NOMO-1 treated with dmso at 0.1 percent for 144 hours (cell line): ENCODE data around the gene AP1B1.

ENCODE experiments used
- DNase-seq: peaks from one replicate; lab custom pipeline; 2025; ENCODE audit not compliant: unreplicated experiment; lab: John Stamatoyannopoulos, UW

AP1B1 gene

GRCh38 chr22:29301716-29302401 is 86.5 kb downstream of the AP1B1 start:
- no peak for DNase-seq

DNA sequence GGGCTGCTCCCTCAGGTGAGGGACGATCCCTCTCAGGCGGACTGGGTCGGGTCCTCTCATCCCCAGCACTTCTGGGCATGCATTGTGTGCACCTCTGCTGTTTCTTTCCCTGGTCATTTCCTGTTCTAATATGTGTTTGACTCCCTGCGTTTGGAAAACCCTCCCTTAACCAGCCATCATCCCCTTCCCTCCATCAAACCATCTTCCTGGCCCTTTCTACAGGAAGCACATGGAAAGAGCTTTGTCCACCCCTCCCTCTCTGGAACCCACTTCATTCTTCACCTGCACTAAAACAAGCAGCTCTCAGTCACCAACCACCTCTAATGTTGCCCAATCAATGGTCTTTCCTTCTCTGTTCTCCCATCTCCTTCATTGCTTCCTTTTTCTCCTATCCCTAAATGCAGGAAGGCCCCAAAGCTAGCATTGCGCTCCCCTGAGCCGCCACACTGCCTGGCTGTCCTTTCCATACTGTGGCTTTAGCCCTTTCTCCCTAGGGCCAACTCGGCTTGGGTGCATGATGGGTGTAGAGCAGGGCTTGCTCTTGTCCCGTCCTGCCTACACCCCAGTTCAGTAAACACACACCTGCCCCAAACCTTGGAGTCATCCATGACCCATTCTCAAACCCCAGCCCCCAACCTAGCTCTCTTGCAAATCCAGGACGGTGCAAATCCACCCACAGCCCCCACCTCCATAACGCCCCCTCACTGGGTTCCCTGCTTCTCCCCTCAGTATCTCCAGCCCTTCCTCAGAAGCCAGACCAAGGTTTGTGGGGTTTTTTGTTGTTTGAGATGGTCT is 87.4 kb downstream of the AP1B1 start:
- no peak for DNase-seq

DNA sequence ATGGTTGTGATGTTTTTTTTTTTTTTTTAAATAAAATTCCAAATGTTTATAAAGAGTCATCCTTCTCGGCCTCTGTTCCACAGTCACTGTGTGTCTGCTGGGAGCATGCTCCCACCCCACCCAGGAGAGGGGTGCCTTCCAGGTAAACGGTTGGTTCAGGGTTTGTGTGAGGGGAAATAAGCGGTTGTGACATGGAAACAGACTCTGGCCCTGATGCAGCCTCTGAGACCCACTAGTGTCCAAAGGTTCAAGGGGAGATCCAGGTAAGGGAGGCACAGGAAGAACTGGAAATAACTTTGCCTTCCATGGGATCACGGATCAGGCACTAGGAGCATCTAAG is 87.9 kb downstream of the AP1B1 start:
- no peak for DNase-seq

- DNase-seq: no peak
Measured at GRCh38 chr22:29299136-29299900, 89.1 kb downstream of the AP1B1 start.

DNA sequence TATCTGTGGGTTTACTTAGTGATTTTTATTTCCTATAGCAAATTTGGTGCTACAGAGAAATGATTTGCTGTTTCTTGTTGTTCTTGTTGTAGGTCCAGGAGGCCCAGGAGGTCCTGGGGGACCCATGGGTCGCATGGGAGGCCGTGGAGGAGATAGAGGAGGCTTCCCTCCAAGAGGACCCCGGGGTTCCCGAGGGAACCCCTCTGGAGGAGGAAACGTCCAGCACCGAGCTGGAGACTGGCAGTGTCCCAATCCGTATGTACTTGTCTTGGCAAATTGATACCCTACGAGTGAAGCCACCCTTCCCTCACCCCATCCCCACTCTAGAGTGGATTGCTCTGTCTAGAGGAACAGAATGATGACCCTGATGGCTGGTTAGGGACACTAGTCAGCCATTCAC is 89.7 kb downstream of the AP1B1 start:
- no peak for DNase-seq

DNA sequence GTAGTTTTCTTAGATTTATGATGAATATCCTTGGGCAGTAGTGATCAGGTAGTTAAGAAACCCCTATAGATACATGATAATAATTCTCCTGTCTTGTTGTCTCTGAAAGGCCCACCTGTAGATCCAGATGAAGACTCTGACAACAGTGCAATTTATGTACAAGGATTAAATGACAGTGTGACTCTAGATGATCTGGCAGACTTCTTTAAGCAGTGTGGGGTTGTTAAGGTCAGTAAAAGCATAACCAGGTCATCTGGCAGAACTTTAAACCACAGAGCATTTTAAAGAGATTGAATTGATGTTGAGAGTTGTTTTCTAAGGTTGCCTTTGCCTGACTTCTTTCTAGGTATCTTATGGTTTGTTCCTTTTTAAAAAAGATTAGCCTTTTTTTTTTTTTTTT is 96.0 kb downstream of the AP1B1 start:
- no peak for DNase-seq

GRCh38 chr22:29291215-29291614 is 97.2 kb downstream of the AP1B1 start:
- DNase-seq: no peak

- no peak for DNase-seq
Measured at GRCh38 chr22:29290061-29290460, 98.3 kb downstream of the AP1B1 start.

- no peak for DNase-seq
Measured at GRCh38 chr22:29288837-29289236, 99.5 kb downstream of the AP1B1 start.

DNA sequence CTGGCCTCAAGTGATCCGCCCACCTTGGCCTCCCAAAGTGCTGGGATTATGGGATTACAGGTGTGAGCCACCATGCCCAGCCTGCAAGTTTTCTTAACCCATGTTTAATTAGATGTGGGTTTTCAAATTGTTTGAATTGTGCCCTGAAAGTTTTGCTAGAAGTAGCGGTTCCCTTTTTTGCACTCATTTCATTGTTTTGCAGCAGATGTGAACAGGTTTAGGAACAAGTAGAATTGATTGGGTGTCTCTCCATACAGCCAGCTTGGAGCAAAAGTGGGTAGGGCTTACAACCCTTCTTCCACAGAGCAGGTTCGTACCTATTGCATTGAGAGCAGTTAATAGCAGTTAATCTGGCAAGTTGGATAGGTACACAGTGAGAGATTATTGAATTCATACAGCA is 104.2 kb downstream of the AP1B1 start:
- DNase-seq: no peak

DNA sequence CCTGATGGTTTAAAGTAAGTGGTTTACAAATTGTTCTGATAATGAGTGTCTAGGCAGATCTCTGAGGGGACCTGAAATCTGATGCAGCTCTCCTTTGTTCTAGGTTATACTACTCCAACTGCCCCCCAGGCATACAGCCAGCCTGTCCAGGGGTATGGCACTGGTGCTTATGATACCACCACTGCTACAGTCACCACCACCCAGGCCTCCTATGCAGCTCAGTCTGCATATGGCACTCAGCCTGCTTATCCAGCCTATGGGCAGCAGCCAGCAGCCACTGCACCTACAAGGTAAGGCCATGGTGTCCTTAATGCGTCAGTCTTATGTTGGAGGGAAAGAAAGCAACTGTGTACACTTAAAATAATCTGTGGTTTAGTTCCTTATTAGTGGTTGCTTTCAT is 110.4 kb downstream of the AP1B1 start:
- DNase-seq: no peak
